Measurements from ENCODE around the gene PRKCZ. TPM values are rescaled to one million over a fixed set of nuclear protein-coding genes. Genes with fewer than 3 reads are reported as not detected.

The PRKCZ gene
- total RNA-seq, 1 experiment from 2014 or later, result 0.58 TPM

DNA sequence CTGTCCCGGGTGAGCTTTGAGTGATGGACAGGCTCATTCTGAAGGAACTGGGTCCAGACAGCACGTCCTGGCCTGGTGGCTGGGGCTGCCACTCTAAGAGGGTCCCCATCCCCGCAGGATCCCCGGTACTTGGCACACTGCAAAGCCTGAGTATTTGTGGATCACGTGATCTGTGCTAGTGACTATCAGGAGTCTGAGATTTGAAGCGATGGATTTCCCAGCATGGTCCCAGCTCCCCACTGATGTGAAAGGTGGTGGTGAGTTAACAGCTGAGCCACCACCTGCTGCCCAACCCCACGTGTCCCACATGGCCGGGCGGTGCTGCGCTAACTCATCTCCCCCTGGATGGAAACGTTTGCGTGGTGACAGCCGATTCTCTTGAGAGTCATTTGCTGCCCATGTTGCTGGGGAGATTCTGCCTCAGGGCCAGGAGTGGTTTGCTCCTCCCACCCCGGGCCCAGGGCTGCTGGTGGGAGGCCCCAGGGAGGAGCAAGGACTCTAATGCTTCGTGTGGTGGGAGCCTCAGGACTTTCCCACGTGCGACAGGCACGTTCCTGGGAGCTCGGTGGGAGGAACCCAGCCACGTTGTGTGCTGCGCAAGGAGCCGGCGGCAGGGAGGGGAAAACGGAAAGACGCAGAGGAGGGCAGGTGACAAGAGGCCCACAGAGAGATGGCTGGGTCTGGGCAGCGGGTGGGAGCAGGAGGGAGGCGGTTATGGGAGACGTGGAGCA is 129.2 kb downstream of the PRKCZ start:
- no peaks in the 10 kb centered on the region for H3K36me3 ChIP-seq
- no peak overlapping the region for H3K27ac ChIP-seq
- no peak for DNase-seq (ENCODE audit: low read depth in 1 of 2, low spot score in 2 of 2)

DNA sequence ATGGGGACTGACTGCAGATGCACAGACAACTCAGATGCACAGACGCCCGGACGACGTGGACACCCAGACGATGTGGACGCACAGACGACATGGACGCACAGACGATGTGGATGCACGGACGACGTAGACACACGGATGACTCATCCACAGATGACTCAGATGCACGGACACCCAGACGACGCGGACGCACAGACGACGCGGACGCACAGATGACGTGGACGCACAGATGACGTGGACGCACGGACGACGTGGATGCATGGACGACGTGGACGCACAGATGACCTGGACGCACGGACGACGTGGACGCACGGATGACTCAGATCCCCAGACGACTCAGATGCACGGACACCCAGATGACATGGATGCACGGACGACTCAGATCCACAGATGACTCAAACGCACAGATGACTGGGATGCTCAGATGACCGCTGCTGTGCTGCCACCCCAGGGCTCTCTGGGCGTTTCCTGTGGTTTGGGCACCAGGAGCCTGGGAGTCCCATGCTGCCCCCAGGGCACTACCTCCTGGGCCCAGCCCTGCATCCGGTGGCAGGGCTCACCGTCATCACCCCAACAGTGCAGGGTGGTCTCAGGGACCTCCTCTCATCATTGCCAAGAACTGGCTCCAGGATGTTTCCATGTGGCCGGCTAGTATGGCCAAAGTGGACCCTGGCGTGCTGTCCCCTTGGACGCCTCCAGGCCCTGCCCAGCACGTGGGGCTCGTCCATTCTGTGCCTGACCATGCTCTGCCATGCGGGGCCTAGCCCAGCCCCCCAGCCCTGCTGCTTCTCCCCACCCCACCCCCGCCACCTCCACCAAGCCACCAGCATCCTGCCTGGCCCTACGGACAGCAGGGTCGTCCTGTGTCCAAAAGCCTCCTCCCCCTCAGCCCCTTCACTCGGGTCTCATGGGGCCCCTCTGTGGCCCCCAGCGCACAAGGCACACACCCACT is 130.4 kb downstream of the PRKCZ start:
- H3K27me3 ChIP-seq (replicated peaks), result no peaks in the 10 kb centered on the region
- H3K36me3 ChIP-seq, result 0 out of 2 replicates have a peak, but pooled peaks cover 3% of the 10 kb centered on the region
- DNase-seq (ENCODE audit: low read depth in 1 of 2, low spot score in 2 of 2), result no peak

More for the DNA sequence above, 129.2 kb downstream of the PRKCZ start:
- H3K27me3 ChIP-seq (replicated peaks), result no peaks in the 10 kb centered on the region
- H3K4me3 ChIP-seq, result no peak overlapping the region
- H3K9me3 ChIP-seq (replicated peaks), result 0 out of 2 replicates have a peak, but pooled peaks cover 3% of the 10 kb centered on the region
- H3K4me1 ChIP-seq (replicated peaks), result peaks cover 7% of the 10 kb centered on the region

DNA sequence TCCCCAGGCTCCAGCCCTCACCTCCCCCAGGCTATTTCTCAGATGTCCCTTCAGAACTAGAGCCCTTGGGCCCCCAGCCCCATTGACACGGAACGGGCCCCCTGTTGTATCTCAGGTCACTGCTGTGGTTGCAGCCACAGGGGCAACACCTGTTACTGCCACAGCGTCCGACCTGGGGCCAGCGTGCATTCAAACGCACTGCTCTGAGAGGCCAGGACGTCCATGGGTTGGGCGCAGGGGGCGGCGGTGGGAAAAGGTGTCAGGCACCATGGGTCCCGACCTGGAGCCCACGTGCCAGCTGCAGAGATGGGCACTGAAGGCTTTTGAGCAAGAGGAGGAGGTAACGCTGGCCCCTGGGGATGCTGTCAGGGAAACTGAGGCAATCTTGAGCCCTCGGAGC is 131.1 kb downstream of the PRKCZ start:
- Histone ChIP-seq H3K36me3 (0 out of 2 replicates have a peak, but pooled peaks cover 3% of the 10 kb centered on the region), H3K9me3 (replicated peaks) (0 out of 2 replicates have a peak, but pooled peaks cover 3% of the 10 kb centered on the region), H3K27ac (no peak overlapping the region), H3K4me3 (no peak overlapping the region), H3K27me3 (replicated peaks) (no peaks in the 10 kb centered on the region), H3K4me1 (replicated peaks) (peaks cover 7% of the 10 kb centered on the region)
- DNase-seq (ENCODE audit: low read depth in 1 of 2, low spot score in 2 of 2), result no peak

More for the DNA sequence above, 130.4 kb downstream of the PRKCZ start:
- no peak overlapping the region for H3K4me3 ChIP-seq
- peaks cover 7% of the 10 kb centered on the region for H3K4me1 ChIP-seq (replicated peaks)
- H3K9me3 ChIP-seq (replicated peaks), result 0 out of 2 replicates have a peak, but pooled peaks cover 3% of the 10 kb centered on the region
- no peak overlapping the region for H3K27ac ChIP-seq

DNA sequence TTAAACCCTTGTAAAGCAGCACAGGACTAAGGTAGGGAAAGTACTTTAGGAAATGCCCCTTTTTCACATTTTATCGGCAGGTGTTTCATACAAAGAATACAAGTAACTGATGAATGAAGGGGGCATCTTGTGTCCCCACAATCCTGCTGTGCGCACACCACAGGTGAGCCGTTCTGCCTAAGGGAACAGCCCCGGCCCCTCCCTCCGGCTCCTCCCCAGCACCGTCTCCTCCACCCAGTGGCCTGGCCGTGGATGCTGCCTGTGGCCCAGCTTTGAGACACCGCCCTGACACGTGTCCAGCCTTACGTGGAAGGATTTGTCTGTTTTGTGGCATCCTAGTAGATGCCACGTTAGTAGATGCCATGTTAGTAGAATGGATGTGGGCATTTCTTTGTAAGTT is 131.5 kb downstream of the PRKCZ start:
- no peak for DNase-seq (ENCODE audit: low read depth in 1 of 2, low spot score in 2 of 2)
- Histone ChIP-seq H3K4me3 (no peak overlapping the region), H3K27ac (no peak overlapping the region), H3K9me3 (replicated peaks) (0 out of 2 replicates have a peak, but pooled peaks cover 3% of the 10 kb centered on the region), H3K27me3 (replicated peaks) (no peaks in the 10 kb centered on the region), H3K36me3 (0 out of 2 replicates have a peak, but pooled peaks cover 3% of the 10 kb centered on the region), H3K4me1 (replicated peaks) (peaks cover 7% of the 10 kb centered on the region)

DNA sequence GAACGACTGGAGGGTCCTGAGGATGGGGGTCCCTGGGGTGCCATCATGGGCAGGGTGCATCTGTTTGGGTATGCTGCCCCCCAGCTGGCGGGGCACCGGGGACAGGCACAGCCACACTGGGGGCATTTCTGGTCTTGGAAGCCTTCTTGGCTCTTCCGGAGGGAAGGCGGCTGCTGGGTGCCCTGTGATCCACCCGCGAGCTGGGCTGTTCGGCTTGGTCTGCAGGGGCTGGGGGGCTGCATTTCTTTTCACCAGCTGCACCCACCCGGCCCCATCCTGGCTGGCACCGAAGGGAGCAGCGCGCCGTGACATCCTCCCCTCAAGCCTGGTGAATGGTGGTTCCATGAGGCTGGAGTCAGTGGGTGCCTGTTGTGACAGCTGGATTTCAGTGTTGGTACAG is 132.2 kb downstream of the PRKCZ start:
- Histone ChIP-seq H3K36me3 (0 out of 2 replicates have a peak, but pooled peaks cover 3% of the 10 kb centered on the region), H3K27ac (no peak overlapping the region), H3K9me3 (replicated peaks) (0 out of 2 replicates have a peak, but pooled peaks cover 3% of the 10 kb centered on the region), H3K4me3 (no peak overlapping the region), H3K27me3 (replicated peaks) (no peaks in the 10 kb centered on the region), H3K4me1 (replicated peaks) (peaks cover 7% of the 10 kb centered on the region)
- no peak for DNase-seq (ENCODE audit: low read depth in 1 of 2, low spot score in 2 of 2)

DNA sequence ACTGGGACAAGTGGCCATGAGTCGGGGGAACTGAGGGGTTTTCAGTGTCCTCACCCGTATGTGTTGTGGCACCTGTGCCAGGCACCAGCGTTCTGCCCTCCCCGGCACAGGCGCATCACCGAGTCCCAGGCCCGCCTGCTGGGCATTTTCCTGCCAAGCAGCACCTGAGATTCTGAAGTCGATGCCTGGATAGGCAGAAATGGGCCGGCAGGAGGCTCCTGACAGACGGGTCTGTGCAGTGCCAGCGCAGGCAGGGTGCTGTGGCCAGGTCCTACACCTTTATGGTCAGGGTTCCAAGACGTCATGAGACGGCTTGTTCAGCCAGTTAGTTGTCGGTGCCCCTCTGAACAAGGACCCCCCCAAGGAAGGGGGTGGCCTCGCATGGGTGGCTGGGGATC is 133.7 kb downstream of the PRKCZ start:
- H3K4me1 ChIP-seq (replicated peaks), result peaks cover 7% of the 10 kb centered on the region
- DNase-seq (ENCODE audit: low read depth in 1 of 2, low spot score in 2 of 2), result no peak
- H3K36me3 ChIP-seq, result 0 out of 2 replicates have a peak, but pooled peaks cover 3% of the 10 kb centered on the region
- no peaks in the 10 kb centered on the region for H3K27me3 ChIP-seq (replicated peaks)
- 0 out of 2 replicates have a peak, but pooled peaks cover 3% of the 10 kb centered on the region for H3K9me3 ChIP-seq (replicated peaks)
- no peak overlapping the region for H3K4me3 ChIP-seq
- no peak overlapping the region for H3K27ac ChIP-seq

DNA sequence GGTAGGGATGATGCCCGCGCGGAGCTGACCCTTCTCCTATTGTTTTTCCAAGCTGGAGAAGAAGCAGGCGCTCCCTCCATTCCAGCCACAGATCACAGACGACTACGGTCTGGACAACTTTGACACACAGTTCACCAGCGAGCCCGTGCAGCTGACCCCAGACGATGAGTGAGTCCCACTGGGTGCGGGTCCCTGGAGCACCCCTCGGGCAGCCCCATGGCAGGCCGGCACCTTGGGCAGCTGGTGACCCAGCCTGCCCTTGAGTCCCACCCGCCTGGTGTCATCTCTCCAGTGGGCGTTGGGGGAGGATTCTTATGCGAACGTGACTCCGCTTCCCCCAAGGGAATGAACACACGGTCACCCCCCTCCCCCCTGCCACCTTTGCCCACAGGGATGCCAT is 134.3 kb downstream of the PRKCZ start:
- no peak overlapping the region for H3K4me3 ChIP-seq
- H3K27me3 ChIP-seq (replicated peaks), result no peaks in the 10 kb centered on the region
- H3K27ac ChIP-seq, result no peak overlapping the region
- 0 out of 2 replicates have a peak, but pooled peaks cover 3% of the 10 kb centered on the region for H3K9me3 ChIP-seq (replicated peaks)
- H3K36me3 ChIP-seq, result 0 out of 2 replicates have a peak, but pooled peaks cover 3% of the 10 kb centered on the region
- DNase-seq (ENCODE audit: low read depth in 1 of 2, low spot score in 2 of 2), result no peak
- peaks cover 10% of the 10 kb centered on the region for H3K4me1 ChIP-seq (replicated peaks)

DNA sequence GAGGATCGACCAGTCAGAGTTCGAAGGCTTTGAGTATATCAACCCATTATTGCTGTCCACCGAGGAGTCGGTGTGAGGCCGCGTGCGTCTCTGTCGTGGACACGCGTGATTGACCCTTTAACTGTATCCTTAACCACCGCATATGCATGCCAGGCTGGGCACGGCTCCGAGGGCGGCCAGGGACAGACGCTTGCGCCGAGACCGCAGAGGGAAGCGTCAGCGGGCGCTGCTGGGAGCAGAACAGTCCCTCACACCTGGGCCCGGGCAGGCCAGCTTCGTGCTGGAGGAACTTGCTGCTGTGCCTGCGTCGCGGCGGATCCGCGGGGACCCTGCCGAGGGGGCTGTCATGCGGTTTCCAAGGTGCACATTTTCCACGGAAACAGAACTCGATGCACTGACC is 134.7 kb downstream of the PRKCZ start:
- Histone ChIP-seq H3K9me3 (replicated peaks) (0 out of 2 replicates have a peak, but pooled peaks cover 3% of the 10 kb centered on the region), H3K27me3 (replicated peaks) (no peaks in the 10 kb centered on the region), H3K36me3 (peaks cover 6% of the 10 kb centered on the region; the same call in 1 of the 2 replicates), H3K4me3 (no peak overlapping the region), H3K4me1 (replicated peaks) (peaks cover 14% of the 10 kb centered on the region), H3K27ac (no peak overlapping the region)
- no peak for DNase-seq (ENCODE audit: low read depth in 1 of 2, low spot score in 2 of 2)

DNA sequence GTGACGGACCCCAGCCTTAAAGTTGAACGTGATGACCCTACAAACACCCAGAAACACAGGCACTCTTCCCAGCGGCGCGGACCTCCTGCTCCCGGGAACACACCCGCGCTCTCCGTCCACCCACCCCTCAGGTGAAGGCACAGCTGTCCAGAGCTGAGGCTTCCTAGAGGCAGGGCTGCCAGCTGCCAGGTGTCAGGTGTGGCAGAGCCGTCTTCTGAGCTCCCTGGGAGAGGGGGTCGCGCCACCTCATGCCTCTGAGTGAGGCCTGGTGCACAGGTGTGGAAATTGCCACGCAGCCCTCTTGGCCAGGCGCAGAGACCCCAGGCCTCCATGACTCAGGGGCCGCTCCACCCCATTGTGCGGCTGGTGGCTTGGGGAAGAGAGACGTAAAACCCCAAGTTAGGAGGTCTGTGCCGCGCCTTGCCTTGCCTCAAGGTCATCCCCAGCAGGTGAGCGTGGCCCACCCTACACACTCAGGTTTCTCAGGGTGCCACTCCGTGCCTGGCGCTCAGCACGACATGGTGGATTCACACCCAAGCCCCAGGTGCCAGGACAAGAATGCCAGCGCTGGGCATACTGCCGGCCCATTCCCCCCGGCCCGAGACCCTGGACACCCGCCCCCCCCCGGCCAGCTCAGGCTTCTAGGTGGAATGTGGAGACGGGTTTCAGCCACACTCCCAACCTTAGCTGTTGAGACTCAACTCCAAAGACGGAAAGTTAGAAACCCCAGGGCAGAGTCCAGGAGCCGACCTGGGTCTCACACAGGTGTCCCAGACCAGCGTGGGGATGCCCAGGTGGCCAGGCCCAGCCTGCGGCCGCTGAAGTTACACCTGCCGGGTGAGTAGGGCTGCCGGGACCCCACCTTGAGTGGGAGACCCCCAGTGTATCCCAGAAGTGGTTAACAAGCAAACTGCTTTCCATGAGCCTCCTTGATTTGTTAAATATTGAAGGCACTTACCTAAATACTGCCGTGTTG is 136.0 kb downstream of the PRKCZ start:
- Histone ChIP-seq H3K9me3 (replicated peaks) (no peaks in the 10 kb centered on the region), H3K4me1 (replicated peaks) (peaks cover 14% of the 10 kb centered on the region), H3K4me3 (no peak overlapping the region), H3K27me3 (replicated peaks) (no peaks in the 10 kb centered on the region), H3K36me3 (peaks cover 18% of the 10 kb centered on the region; the same call in 1 of the 2 replicates), H3K27ac (no peak overlapping the region)
- no peak for DNase-seq (ENCODE audit: low read depth in 1 of 2, low spot score in 2 of 2)

DNA sequence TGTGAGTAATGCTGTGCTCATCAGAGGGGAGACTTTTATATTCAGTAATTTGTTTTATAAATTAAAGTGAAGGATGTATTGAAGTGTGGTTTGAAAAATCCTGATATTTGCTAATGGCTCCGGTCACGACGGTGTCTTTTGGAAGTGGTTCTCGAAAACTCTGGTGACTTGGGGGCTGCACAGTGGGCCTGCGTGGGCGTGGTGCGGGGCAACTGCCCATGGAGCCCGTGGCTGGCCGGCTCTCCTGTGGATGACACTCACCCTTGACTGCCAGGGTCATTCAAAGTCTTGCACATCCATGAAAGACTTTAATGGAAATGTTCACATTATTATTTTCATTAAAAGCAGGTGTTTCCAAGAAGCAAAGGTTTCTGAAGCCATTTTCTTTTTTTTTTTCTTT is 136.7 kb downstream of the PRKCZ start:
- H3K9me3 ChIP-seq (replicated peaks), result no peaks in the 10 kb centered on the region
- no peak overlapping the region for H3K27ac ChIP-seq
- H3K27me3 ChIP-seq (replicated peaks), result no peaks in the 10 kb centered on the region
- no peak overlapping the region for H3K4me3 ChIP-seq
- H3K4me1 ChIP-seq (replicated peaks), result peaks cover 14% of the 10 kb centered on the region
- DNase-seq (ENCODE audit: low read depth in 1 of 2, low spot score in 2 of 2), result no peak
- peaks cover 18% of the 10 kb centered on the region; the same call in 1 of the 2 replicates for H3K36me3 ChIP-seq

DNA sequence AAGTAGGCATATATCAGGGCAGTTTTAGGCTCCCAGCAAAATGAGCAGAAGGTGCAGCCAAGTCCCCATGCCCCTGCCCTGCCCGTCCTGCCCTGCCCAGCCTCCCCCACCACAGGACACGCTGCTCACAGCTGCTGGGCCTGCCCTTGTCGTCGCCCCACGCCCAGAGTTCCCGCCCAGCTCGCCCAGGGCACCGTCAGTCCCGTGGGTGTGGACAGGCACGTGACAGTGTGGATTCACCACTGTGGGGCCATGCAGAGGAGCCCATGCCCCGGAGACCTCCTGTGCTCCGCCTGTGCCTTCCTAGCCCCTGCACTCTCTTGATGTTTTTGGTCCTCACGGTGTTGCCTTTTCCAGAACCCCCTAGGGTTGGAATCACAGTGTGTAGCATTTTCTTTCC is 137.4 kb downstream of the PRKCZ start:
- H3K4me1 ChIP-seq (replicated peaks), result peaks cover 14% of the 10 kb centered on the region
- peaks cover 23% of the 10 kb centered on the region for H3K36me3 ChIP-seq
- H3K4me3 ChIP-seq, result no peak overlapping the region
- no peak overlapping the region for H3K27ac ChIP-seq
- DNase-seq (ENCODE audit: low read depth in 1 of 2, low spot score in 2 of 2), result no peak
- no peaks in the 10 kb centered on the region for H3K9me3 ChIP-seq (replicated peaks)
- no peaks in the 10 kb centered on the region for H3K27me3 ChIP-seq (replicated peaks)

DNA sequence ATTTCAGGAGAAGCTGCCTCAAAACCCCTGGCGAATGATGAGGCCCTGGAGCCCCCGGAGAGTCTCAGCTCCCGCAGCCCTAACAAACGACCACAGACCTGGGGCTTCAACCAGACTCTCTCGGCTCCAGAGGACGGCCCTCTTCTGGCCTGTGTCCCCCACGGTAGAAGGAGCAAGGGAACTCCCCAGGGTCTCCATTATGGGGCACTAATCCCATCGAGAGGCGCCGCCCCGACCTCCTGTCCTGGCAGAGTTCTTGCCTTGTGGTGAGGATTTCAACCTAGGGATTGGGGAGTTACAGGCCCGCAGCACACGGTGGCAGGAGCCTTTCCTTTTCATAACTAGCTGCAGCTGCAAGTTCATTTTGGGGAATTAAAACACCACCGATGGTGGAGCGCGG is 138.1 kb downstream of the PRKCZ start:
- Histone ChIP-seq H3K27me3 (replicated peaks) (no peaks in the 10 kb centered on the region), H3K27ac (no peak overlapping the region), H3K36me3 (peaks cover 28% of the 10 kb centered on the region), H3K4me3 (no peak overlapping the region), H3K9me3 (replicated peaks) (no peaks in the 10 kb centered on the region), H3K4me1 (replicated peaks) (peaks cover 15% of the 10 kb centered on the region)
- no peak for DNase-seq (ENCODE audit: low read depth in 1 of 2, low spot score in 2 of 2)

Data from SJSA1 (cell line).